Stomach (tissue), 9 donors: ENCODE measurements around the gene WNT4. TPM values are rescaled to one million over a fixed set of nuclear protein-coding genes. Genes with fewer than 3 reads are reported as not detected.

Experiments used
- DNase-seq, 2 donors: peaks; one replicate each; pipeline versions ENCODE4 v3.0.0 to v3.0.0-alpha.2; 2013 to 2019
- H3K27ac ChIP-seq, 5 donors: fragments of 200-600 bp in 4 of 5; sonication (generic) in 4 of 5; one replicate each; pipeline ENCODE4 v1.5.1; 2013 to 2019; ENCODE audit warnings: mild to moderate bottlenecking in 1 of 5, moderate library complexity in 1 of 5
- H3K27me3 ChIP-seq, 3 donors: fragments of 200-600 bp; sonication (generic); one replicate each; pipeline ENCODE4 v1.5.1; 2017 to 2019; ENCODE audit warnings: mixed run types in 1 of 3
- H3K36me3 ChIP-seq, 4 donors: fragments of 200-600 bp; sonication (generic); 1 replicate in 3 of 4; 2 replicates in 1 of 4; pipeline ENCODE4 v1.5.1; 2016 to 2019
- H3K4me1 ChIP-seq, 4 donors: fragments of 200-600 bp; sonication (generic); one replicate each; pipeline ENCODE4 v1.5.1; 2016 to 2019
- H3K4me3 ChIP-seq, 4 donors: fragments of 200-600 bp; sonication (generic) in 3 of 4; one replicate each; pipeline ENCODE4 v1.5.1; 2016 to 2019; ENCODE audit warnings: mild to moderate bottlenecking in 1 of 4
- H3K9me3 ChIP-seq, 4 donors: fragments of 200-600 bp; sonication (generic); one replicate each; pipeline ENCODE4 v1.5.1; 2016 to 2019
- EP300 ChIP-seq: sonication (generic); formaldehyde crosslinking; IDR thresholded peaks from one replicate; pipeline ENCODE4 v1.6.1; 2017; ENCODE audit warnings: antibody characterized with exemption
- POLR2A ChIP-seq, 4 donors: fragments of 450-650 bp; IDR thresholded peaks; one replicate each; pipeline ENCODE4 v1.6.1; 2016; ENCODE audit warnings: antibody characterized with exemption in 4 of 4, control low read depth in 2 of 4, mild to moderate bottlenecking in 1 of 4, moderate library complexity in 1 of 4
- POLR2AphosphoS5 ChIP-seq, 3 donors: sonication (generic); formaldehyde crosslinking; IDR thresholded peaks; one replicate each; pipeline ENCODE4 v1.6.1; 2016; ENCODE audit warnings: antibody characterized with exemption in 3 of 3
- WGBS, 5 donors: extraction: QIAGEN DNeasy Blood & Tissue Kit in 3 of 5; methylation state at CpG; one replicate each; pipeline versions ENCODE4 v1.1.5 to v1.1.7; 2013 to 2018; 5-methylcytosine and 5-hydroxymethylcytosine counted together
- intact Hi-C: fragments of 100-400 bp; cut with DNase I; formaldehyde crosslinking; loops from one replicate; pipeline ENCODE4 v1.15.1; 2023; ENCODE audit warnings: low total_unique reads
- polyA plus RNA-seq, 3 donors: library from polyadenylated mRNA; stranded (reverse); fragments of 200-250 nt; gene quantifications; one replicate each; pipeline ENCODE4 v1.2.3, GENCODE V29; 2013
- total RNA-seq, 5 donors: library from RNA; depleted of rRNA; stranded (reverse); fragments of >200 nt; gene quantifications; one replicate each; pipeline versions ENCODE4 v1.1.0 to v1.2.3, GENCODE V29; 2014 to 2016
- TF ChIP-seq, protein P1 (sequence below), 7 experiments: fragments of 450-650 bp in 4 of 7; fragments of 200-600 bp in 3 of 7; sonication (generic) in 3 of 7; IDR thresholded peaks; one replicate each; pipeline ENCODE4 v1.5.1; 2016 to 2019; ENCODE audit warnings: antibody characterized with exemption in 7 of 7, control low read depth in 2 of 7, mild to moderate bottlenecking in 1 of 7
- donor health status: healthy with polysubstance abuse.
- donor health status: Bipolar disorder and iron deficiency.
- donor health status: healthy.

Gene WNT4
- total and polyA plus RNA-seq, 8 donors, result 0.58 to 10.0 (median 4.5) TPM

DNA sequence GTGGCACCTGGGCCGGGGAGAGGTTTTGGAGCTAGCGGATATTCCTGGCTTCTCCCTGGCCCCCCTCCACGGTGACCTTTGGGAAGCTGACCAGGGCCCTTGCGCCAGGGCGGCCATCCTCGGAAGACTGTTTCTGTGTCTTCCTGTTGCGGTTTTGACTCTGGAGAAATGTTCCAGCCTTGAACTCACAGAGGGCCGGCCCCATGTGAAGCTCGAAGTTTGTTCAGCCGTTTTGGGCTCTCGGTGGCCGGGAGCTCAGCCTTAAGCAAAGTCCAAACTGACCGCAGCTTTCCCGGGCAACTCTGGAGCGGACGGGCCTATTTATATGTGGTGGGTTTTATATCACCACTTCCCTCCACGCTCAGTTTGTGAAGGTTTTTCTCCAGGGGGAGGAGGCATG is 17.0 kb upstream of the WNT4 start:
- Histone ChIP-seq H3K27ac (no peak overlapping the region), H3K4me1 (peaks cover 7 to 13% (median 11%) of the 10 kb centered on the region in 4 donors), H3K27me3 (no peaks in the 10 kb centered on the region), H3K36me3 (no peaks in the 10 kb centered on the region), H3K9me3 (no peaks in the 10 kb centered on the region), H3K4me3 (no peak overlapping the region)
- TF ChIP-seq POLR2AphosphoS5 (IDR thresholded peaks at IDR 0.05) (no peak), POLR2A (IDR thresholded peaks at IDR 0.05) (no peak), EP300 (no peak)
- TF ChIP-seq, protein P1, sequence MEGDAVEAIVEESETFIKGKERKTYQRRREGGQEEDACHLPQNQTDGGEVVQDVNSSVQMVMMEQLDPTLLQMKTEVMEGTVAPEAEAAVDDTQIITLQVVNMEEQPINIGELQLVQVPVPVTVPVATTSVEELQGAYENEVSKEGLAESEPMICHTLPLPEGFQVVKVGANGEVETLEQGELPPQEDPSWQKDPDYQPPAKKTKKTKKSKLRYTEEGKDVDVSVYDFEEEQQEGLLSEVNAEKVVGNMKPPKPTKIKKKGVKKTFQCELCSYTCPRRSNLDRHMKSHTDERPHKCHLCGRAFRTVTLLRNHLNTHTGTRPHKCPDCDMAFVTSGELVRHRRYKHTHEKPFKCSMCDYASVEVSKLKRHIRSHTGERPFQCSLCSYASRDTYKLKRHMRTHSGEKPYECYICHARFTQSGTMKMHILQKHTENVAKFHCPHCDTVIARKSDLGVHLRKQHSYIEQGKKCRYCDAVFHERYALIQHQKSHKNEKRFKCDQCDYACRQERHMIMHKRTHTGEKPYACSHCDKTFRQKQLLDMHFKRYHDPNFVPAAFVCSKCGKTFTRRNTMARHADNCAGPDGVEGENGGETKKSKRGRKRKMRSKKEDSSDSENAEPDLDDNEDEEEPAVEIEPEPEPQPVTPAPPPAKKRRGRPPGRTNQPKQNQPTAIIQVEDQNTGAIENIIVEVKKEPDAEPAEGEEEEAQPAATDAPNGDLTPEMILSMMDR (IDR thresholded peaks at IDR 0.05), result no peak
- 88 to 92% (median 90%) methylated on average over 16 to 17 of the region's 17 CpGs for WGBS, 5 donors
- intact Hi-C loops, result no loop called here
- DNase-seq, result no peak

DNA sequence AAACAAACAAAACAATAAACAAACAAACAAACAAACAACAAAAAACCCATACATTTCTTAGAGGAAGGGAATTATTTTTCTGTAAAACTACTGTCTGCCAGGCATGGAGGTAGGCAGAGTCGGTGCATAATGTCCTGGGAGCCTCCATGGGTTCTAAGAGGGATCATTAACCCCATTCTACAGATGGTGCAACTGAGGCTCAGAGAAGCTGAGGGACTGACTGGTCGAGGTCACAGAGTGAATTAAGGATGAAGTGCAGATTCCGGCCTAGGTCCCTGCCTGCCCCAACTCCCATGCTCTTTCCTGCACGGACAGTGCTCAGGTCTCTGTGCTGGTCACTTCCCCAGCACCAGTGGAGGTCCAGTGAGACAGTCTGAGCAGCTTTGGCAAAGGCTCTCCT is 15.8 kb upstream of the WNT4 start:
- no peaks in the 10 kb centered on the region for H3K9me3 ChIP-seq
- peaks cover 5 to 8% (median 6%) of the 10 kb centered on the region in 4 donors for H3K4me1 ChIP-seq
- peaks cover 0 to 3% (median 0%) of the 10 kb centered on the region in 3 donors for H3K27me3 ChIP-seq
- H3K4me3 ChIP-seq, result no peak overlapping the region
- WGBS, 5 donors, result 77 to 91% (median 89%) methylated on average over 4 of the region's 4 CpGs
- intact Hi-C loops, result no loop called here
- H3K27ac ChIP-seq, result no peak overlapping the region
- no peak for DNase-seq
- TF ChIP-seq EP300, result no peak
- TF ChIP-seq, protein P1 (IDR thresholded peaks at IDR 0.05), result no peak
- no peak for TF ChIP-seq POLR2AphosphoS5 (IDR thresholded peaks at IDR 0.05)
- no peak for TF ChIP-seq POLR2A (IDR thresholded peaks at IDR 0.05)
- no peaks in the 10 kb centered on the region for H3K36me3 ChIP-seq

DNA sequence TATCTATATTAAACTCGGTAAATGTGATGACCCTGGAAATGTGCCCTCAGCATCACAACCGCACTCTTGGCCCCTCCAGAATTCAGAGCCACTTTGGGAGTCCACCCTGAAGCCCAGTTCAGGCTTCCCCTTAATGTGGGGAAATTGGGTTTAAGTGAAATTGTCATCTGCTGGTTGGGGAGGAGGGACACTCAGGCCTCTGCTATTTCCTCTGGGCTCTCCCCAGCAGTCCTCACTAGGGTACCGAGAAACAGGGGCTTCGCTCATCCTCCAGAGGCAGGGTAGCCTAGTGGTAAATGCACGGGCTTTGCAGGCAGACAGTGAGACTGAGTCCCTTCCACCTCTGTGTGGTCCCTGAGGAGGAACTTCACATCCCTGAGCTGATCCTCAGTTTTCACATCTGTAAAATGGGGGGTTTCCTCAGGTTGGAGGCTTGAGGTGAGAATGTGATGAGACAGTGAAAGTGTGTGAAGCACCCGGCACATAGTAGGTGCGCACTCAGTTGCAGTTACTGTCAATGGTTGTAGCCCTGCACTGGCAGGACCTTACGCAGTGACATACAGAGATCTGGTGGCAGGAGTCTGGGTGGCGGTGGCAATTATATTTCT is 14.6 kb upstream of the WNT4 start:
- intact Hi-C loops, result no loop called here
- DNase-seq, result no peak
- Histone ChIP-seq H3K4me3 (no peak overlapping the region), H3K27ac (no peak overlapping the region), H3K36me3 (no peaks in the 10 kb centered on the region), H3K27me3 (peaks cover 0 to 3% (median 0%) of the 10 kb centered on the region in 3 donors), H3K4me1 (no peaks in the 10 kb centered on the region), H3K9me3 (no peaks in the 10 kb centered on the region)
- TF ChIP-seq POLR2AphosphoS5 (IDR thresholded peaks at IDR 0.05) (no peak), EP300 (no peak), POLR2A (IDR thresholded peaks at IDR 0.05) (no peak)
- TF ChIP-seq, protein P1 (IDR thresholded peaks at IDR 0.05), result no peak
- WGBS, 5 donors, result 72 to 88% (median 83%) methylated on average over 9 of the region's 9 CpGs

DNA sequence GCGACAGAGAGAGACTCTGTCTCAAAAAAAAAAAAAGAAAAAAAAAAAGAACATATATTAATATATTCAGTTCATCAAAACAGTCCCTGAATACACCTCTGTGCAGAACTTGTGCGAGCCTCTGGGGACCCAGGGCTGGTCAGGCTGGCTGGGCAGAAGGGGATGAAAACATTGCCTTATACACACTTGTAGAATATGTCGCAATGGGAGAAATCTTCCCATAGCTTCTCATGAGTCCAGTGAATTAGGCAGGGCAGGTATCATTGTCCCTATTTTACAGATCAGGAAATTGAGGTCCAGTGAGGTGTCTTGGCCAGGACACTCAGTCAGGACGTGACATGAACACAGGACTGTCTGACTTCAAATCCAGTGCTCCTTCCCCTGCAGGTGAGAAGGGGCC is 12.6 kb upstream of the WNT4 start:
- TF ChIP-seq, protein P1 (IDR thresholded peaks at IDR 0.05), result no peak
- WGBS, 5 donors, result 85 to 90% (median 89%) methylated on average over 3 to 4 of the region's 4 CpGs

More for the DNA sequence above, 12.6 kb upstream of the WNT4 start:
- Histone ChIP-seq H3K4me1 (no peaks in the 10 kb centered on the region), H3K27me3 (peaks cover 0 to 3% (median 0%) of the 10 kb centered on the region in 3 donors), H3K9me3 (no peaks in the 10 kb centered on the region), H3K36me3 (no peaks in the 10 kb centered on the region), H3K4me3 (no peak overlapping the region), H3K27ac (no peak overlapping the region)
- DNase-seq, result no peak
- intact Hi-C loops, result no loop called here
